SK-N-SH (cell line): ENCODE measurements around the gene COL5A2. TPM values are rescaled to one million over a fixed set of nuclear protein-coding genes. Genes with fewer than 3 reads are reported as not detected.

ENCODE experiments used
- CTCF ChIA-PET: fragments of 300-600, 350-600 bp; formaldehyde crosslinking; extraction: SDS; loops from one replicate; lab custom pipeline; 2021; lab: Yijun Ruan, JAX
- POLR2A ChIA-PET: fragments of 350-600 bp; sonication (Branson Sonifier 250); formaldehyde crosslinking; extraction: SDS; loops from one replicate; lab custom pipeline; 2020; ENCODE audit warnings: antibody characterized with exemption, inconsistent platforms; lab: Yijun Ruan, JAX
- DNase-seq: peaks from one replicate; pipeline ENCODE4 v3.0.0; 2012
- H2AFZ ChIP-seq: fragments of 200-600 bp; sonication (generic); 2 replicates; pipeline ENCODE4 v1.8.1; 2016; ENCODE audit warnings: antibody characterized with exemption, mild to moderate bottlenecking, low read depth
- H3F3A ChIP-seq: fragments of 200-600 bp; sonication (generic); replicated peaks from 2 replicates; pipeline ENCODE3; 2016; ENCODE audit warnings: antibody characterized with exemption, mild to moderate bottlenecking; ENCODE audit not compliant: insufficient read depth
- H3K27ac ChIP-seq, 2 experiments: fragments of 200-500 bp in 1 of 2; fragments of 200-600 bp in 1 of 2; sonication (Bioruptor generic) in 1 of 2; sonication (generic), shearing (Covaris generic) in 1 of 2; 2 replicates each; pipeline versions ENCODE4 v1.5.1 to v1.6.1; 2014 to 2016; ENCODE audit warnings: low read depth in 2 of 2, inconsistent platforms in 1 of 2, low read length in 1 of 2, mild to moderate bottlenecking in 1 of 2, mixed read lengths in 1 of 2
- H3K27me3 ChIP-seq: fragments of 200-600 bp; sonication (generic), shearing (Covaris generic); 2 replicates; pipeline ENCODE4 v1.6.1; 2016; ENCODE audit warnings: mixed run types; ENCODE audit not compliant: insufficient read depth
- H3K36me3 ChIP-seq, 2 experiments: fragments of 200-500 bp in 1 of 2; fragments of 200-600 bp in 1 of 2; sonication (Bioruptor generic) in 1 of 2; sonication (generic) in 1 of 2; replicated peaks in 1 of 2; 2 replicates each; pipeline versions ENCODE3 to v1.5.1; 2014 to 2016; ENCODE audit warnings: low read length in 1 of 2, mild to moderate bottlenecking in 1 of 2; ENCODE audit not compliant: insufficient read depth in 2 of 2, control insufficient read depth in 1 of 2
- H3K4me1 ChIP-seq, 2 experiments: fragments of 200-500 bp in 1 of 2; fragments of 200-600 bp in 1 of 2; sonication (Bioruptor generic) in 1 of 2; sonication (generic), shearing (Covaris generic) in 1 of 2; 2 replicates each; pipeline versions ENCODE4 v1.5.1 to v1.6.1; 2014 to 2016; ENCODE audit warnings: low read depth in 1 of 2, low read length in 1 of 2, mixed run types in 1 of 2; ENCODE audit not compliant: insufficient read depth in 2 of 2, control insufficient read depth in 1 of 2
- H3K4me2 ChIP-seq: fragments of 200-600 bp; sonication (generic), shearing (Covaris generic); 2 replicates; pipeline ENCODE4 v1.6.1; 2017; ENCODE audit warnings: mixed run types
- H3K4me3 ChIP-seq, 2 experiments: fragments of 200-500 bp in 1 of 2; fragments of 200-600 bp in 1 of 2; sonication (Bioruptor generic) in 1 of 2; sonication (generic), shearing (Covaris generic) in 1 of 2; 2 replicates each; pipeline versions ENCODE4 v1.5.1 to v1.8.1; 2014 to 2016; ENCODE audit warnings: low read depth in 2 of 2, inconsistent platforms in 1 of 2, low read length in 1 of 2, mild to moderate bottlenecking in 1 of 2, mixed read lengths in 1 of 2, moderate library complexity in 1 of 2
- H3K79me2 ChIP-seq: fragments of 200-600 bp; sonication (generic); 2 replicates; pipeline ENCODE4 v1.8.1; 2017; ENCODE audit warnings: mild to moderate bottlenecking; ENCODE audit not compliant: insufficient read depth
- H3K9ac ChIP-seq: fragments of 200-600 bp; sonication (generic); 2 replicates; pipeline ENCODE4 v1.6.1; 2017; ENCODE audit warnings: mixed run types
- H3K9me2 ChIP-seq: fragments of 200-600 bp; sonication (generic); 2 replicates; pipeline ENCODE4 v1.6.1; 2017; ENCODE audit warnings: mixed run types
- H3K9me3 ChIP-seq: fragments of 200-600 bp; sonication (generic); 2 replicates; pipeline ENCODE4 v1.6.1; 2017; ENCODE audit warnings: mixed run types, mild to moderate bottlenecking, moderate library complexity
- H4K20me1 ChIP-seq: fragments of 200-600 bp; sonication (generic); 2 replicates; pipeline ENCODE4 v1.6.1; 2017; ENCODE audit warnings: mild to moderate bottlenecking, mixed run types; ENCODE audit not compliant: insufficient read depth
- CHD2 ChIP-seq: fragments of 150-350 bp; IDR thresholded peaks from 2 replicates; pipeline ENCODE4 v1.6.1; 2018; ENCODE audit warnings: low read length; ENCODE audit not compliant: partially characterized antibody
- CTCF ChIP-seq: fragments of 200-600 bp; sonication (generic); IDR thresholded peaks from 2 replicates; pipeline ENCODE4 v1.6.1; 2017; ENCODE audit warnings: antibody characterized with exemption, mild to moderate bottlenecking, moderate library complexity
- EP300 ChIP-seq, 2 experiments: IDR thresholded peaks; 2 replicates each; pipeline versions ENCODE4 v1.4.0 to v1.6.1; 2012; ENCODE audit warnings: borderline replicate concordance in 1 of 2, low read depth in 1 of 2, low read length in 1 of 2
- FOSL2 ChIP-seq: IDR thresholded peaks from 2 replicates; pipeline ENCODE4 v1.4.0; 2012; ENCODE audit warnings: low read depth, mild to moderate bottlenecking, moderate library complexity, borderline replicate concordance
- FOXM1 ChIP-seq: IDR thresholded peaks from 2 replicates; pipeline ENCODE4 v1.4.0; 2012; ENCODE audit warnings: low read depth, mild to moderate bottlenecking
- GABPA ChIP-seq: IDR thresholded peaks from 2 replicates; pipeline ENCODE4 v1.4.0; 2012; ENCODE audit warnings: low read depth, mild to moderate bottlenecking
- JUND ChIP-seq: IDR thresholded peaks from 2 replicates; pipeline ENCODE4 v1.4.0; 2012
- MEF2A ChIP-seq: IDR thresholded peaks from 2 replicates; pipeline ENCODE4 v1.4.0; 2012; ENCODE audit warnings: low read depth, borderline replicate concordance
- NFIC ChIP-seq: IDR thresholded peaks from 2 replicates; pipeline ENCODE4 v1.4.0; 2012; ENCODE audit warnings: borderline replicate concordance
- NRF1 ChIP-seq: IDR thresholded peaks from 2 replicates; pipeline ENCODE4 v1.6.1; 2012; ENCODE audit warnings: low read depth, mild to moderate bottlenecking, low read length
- PBX3 ChIP-seq: IDR thresholded peaks from 2 replicates; pipeline ENCODE4; 2012
- RAD21 ChIP-seq: IDR thresholded peaks from 2 replicates; pipeline ENCODE4 v1.6.1; 2012; ENCODE audit warnings: mild to moderate bottlenecking, low read length
- RFX5 ChIP-seq: IDR thresholded peaks from 2 replicates; pipeline ENCODE4 v1.6.1; 2012; ENCODE audit warnings: mild to moderate bottlenecking, improper control_type of control experiment, low read length
- TAF1 ChIP-seq: IDR thresholded peaks from 2 replicates; pipeline ENCODE4 v1.6.1; 2012; ENCODE audit warnings: low read depth, mild to moderate bottlenecking, low read length, moderate library complexity, borderline replicate concordance
- TCF12 ChIP-seq: IDR thresholded peaks from 2 replicates; pipeline ENCODE4 v1.4.0; 2012
- TEAD4 ChIP-seq: IDR thresholded peaks from 2 replicates; pipeline ENCODE4 v1.4.0; 2012; ENCODE audit warnings: mild to moderate bottlenecking, borderline replicate concordance; ENCODE audit not compliant: insufficient read depth
- YY1 ChIP-seq: IDR thresholded peaks from 2 replicates; pipeline ENCODE4 v1.4.0; 2012; ENCODE audit warnings: low read depth, mild to moderate bottlenecking
- WGBS: methylation state at CpG from one replicate; pipeline ENCODE4 v1.1.6; 2017; ENCODE audit warnings: low lambda C conversion rate; 5-methylcytosine and 5-hydroxymethylcytosine counted together
- polyA plus RNA-seq, 3 experiments: library from polyadenylated mRNA; depleted of rRNA; stranded (reverse); fragments of >200 nt; gene quantifications; 2 replicates each; pipeline ENCODE4 v1.2.3, GENCODE V29; 2012
- TF ChIP-seq, protein P1 (sequence below): IDR thresholded peaks from 2 replicates; pipeline ENCODE4 v1.6.1; 2012; ENCODE audit warnings: mild to moderate bottlenecking, low read depth, low read length, moderate library complexity

COL5A2 gene
- polyA plus RNA-seq, 1 of the 3 experiments (the other 2 are of a cell fraction): 20.4 TPM

GRCh38 chr2:189146553-189146952, 33.0 kb downstream of the COL5A2 start:
- no peaks in the 10 kb centered on the region for H4K20me1 ChIP-seq

DNA sequence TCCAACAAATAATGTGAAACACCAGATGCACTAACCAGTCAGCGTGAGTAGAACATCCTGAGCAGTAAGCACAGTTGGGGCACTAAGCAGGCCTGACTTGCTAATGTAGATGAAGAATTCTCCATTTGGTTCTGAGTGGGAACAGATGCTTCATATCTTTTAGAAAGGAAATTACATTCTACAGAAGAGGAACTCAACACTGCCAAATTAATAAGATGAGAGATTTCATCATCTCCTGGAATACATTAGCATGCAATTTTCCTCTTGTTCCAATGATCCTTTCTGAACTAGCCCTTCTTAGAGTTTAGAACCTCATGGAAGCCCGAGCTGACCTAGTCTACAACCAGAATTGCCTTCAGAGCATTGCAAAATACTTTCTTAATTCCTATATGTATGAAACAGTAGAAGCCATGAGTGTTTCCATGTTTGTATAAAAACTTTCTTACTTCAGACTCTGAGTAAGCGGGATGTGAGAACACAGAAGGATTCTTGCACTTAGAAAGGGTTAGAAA, 34.8 kb downstream of the COL5A2 start:
- Histone ChIP-seq H3K36me3 (peaks cover 0 to 5% of the 10 kb centered on the region in 2 experiments), H3F3A (peaks cover 22% of the 10 kb centered on the region)
- 85% methylated on average over 3 of the region's 3 CpGs for WGBS
- peak in 1 of 2 experiments; percentile 63; a peak in 1 of 4 replicates for TF ChIP-seq EP300 (IDR thresholded peaks at IDR 0.05; ENCODE audit: borderline replicate concordance in 1 of 2, low read depth in 1 of 2, low read length in 1 of 2)
- no peak for TF ChIP-seq TEAD4
- TF ChIP-seq JUND: no peak
- no peak for TF ChIP-seq TAF1
- TF ChIP-seq RFX5: no peak
- TF ChIP-seq TCF12: peak; percentile 43; the same call in 1 of the 2 replicates
- no peak for TF ChIP-seq NFIC
- TF ChIP-seq CTCF: no peak
- TF ChIP-seq GABPA: no peak
- no peak for TF ChIP-seq CHD2
- no peak for TF ChIP-seq NRF1
- TF ChIP-seq MEF2A: no peak
- TF ChIP-seq RAD21: no peak
- TF ChIP-seq, all 33 proteins: peak for 2
- H3K9ac ChIP-seq: no peak overlapping the region
- ChIA-PET POLR2A (no interaction called here), CTCF (interaction anchor here (3.4 kb wide), 1 partner anchor 13 kb away, joined by 11 read pairs; no protein-coding TSS in a partner anchor)
- peak overlapping the region; percentile 71 to 94; a peak in 3 of 4 replicates for H3K27ac ChIP-seq
- no peaks in the 10 kb centered on the region for H3K9me3 ChIP-seq
- no peaks in the 10 kb centered on the region for H3K9me2 ChIP-seq
- H3K79me2 ChIP-seq: no peaks in the 10 kb centered on the region
- no peak overlapping the region for H3K4me3 ChIP-seq
- H3K4me2 ChIP-seq: no peak overlapping the region
- H2AFZ ChIP-seq: no peak overlapping the region
- H3K4me1 ChIP-seq: peaks cover 0 to 51% of the 10 kb centered on the region in 2 experiments; a peak in 2 of 4 replicates
- H3K27me3 ChIP-seq: no peaks in the 10 kb centered on the region
- no peaks in the 10 kb centered on the region for H4K20me1 ChIP-seq
- DNase-seq: no peak

More at GRCh38 chr2:189146553-189146952, 33.0 kb downstream of the COL5A2 start:
- Histone ChIP-seq H2AFZ (peak overlapping the region; percentile 33; the same call in 1 of the 2 replicates), H3F3A (peaks cover 19% of the 10 kb centered on the region), H3K27ac (peak overlapping the region; percentile 71 to 94), H3K9me3 (no peaks in the 10 kb centered on the region), H3K4me2 (no peak overlapping the region), H3K9ac (no peak overlapping the region), H3K79me2 (no peaks in the 10 kb centered on the region; the same call in 1 of the 2 replicates), H3K4me3 (no peak overlapping the region), H3K27me3 (no peaks in the 10 kb centered on the region), H3K4me1 (peaks cover 0 to 59% of the 10 kb centered on the region in 2 experiments; a peak in 2 of 4 replicates), H3K9me2 (no peaks in the 10 kb centered on the region), H3K36me3 (no peaks in the 10 kb centered on the region)
- TF ChIP-seq RFX5 (no peak), YY1 (no peak), CHD2 (no peak), FOSL2 (no peak), FOXM1 (no peak), EP300 (IDR thresholded peaks at IDR 0.05; ENCODE audit: borderline replicate concordance in 1 of 2, low read depth in 1 of 2, low read length in 1 of 2) (peak in 1 of 2 experiments; percentile 6; a peak in 1 of 4 replicates), TCF12 (peak; percentile 49; the same call in 1 of the 2 replicates), JUND (0 out of 2 replicates have a peak, but pooled peaks have one; percentile 4), TAF1 (no peak), PBX3 (0 out of 2 replicates have a peak, but pooled peaks have one; percentile 3)
- TF ChIP-seq, protein P1, sequence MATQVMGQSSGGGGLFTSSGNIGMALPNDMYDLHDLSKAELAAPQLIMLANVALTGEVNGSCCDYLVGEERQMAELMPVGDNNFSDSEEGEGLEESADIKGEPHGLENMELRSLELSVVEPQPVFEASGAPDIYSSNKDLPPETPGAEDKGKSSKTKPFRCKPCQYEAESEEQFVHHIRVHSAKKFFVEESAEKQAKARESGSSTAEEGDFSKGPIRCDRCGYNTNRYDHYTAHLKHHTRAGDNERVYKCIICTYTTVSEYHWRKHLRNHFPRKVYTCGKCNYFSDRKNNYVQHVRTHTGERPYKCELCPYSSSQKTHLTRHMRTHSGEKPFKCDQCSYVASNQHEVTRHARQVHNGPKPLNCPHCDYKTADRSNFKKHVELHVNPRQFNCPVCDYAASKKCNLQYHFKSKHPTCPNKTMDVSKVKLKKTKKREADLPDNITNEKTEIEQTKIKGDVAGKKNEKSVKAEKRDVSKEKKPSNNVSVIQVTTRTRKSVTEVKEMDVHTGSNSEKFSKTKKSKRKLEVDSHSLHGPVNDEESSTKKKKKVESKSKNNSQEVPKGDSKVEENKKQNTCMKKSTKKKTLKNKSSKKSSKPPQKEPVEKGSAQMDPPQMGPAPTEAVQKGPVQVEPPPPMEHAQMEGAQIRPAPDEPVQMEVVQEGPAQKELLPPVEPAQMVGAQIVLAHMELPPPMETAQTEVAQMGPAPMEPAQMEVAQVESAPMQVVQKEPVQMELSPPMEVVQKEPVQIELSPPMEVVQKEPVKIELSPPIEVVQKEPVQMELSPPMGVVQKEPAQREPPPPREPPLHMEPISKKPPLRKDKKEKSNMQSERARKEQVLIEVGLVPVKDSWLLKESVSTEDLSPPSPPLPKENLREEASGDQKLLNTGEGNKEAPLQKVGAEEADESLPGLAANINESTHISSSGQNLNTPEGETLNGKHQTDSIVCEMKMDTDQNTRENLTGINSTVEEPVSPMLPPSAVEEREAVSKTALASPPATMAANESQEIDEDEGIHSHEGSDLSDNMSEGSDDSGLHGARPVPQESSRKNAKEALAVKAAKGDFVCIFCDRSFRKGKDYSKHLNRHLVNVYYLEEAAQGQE: no peak
- 13% methylated on average over 2 of the region's 2 CpGs for WGBS
- no peak for DNase-seq
- POLR2A ChIA-PET: no interaction called here
- CTCF ChIA-PET: no interaction called here
